Mesenchymal stem cell (in vitro differentiated cells and primary cell): Measurements from ENCODE around the gene TAS1R2.
"Not testable (repeated sequence)": the region's sequence is repeated elsewhere in the genome, so short reads cannot be mapped to it uniquely, and the experiment has no call there.

Experiments
- DNase-seq: peaks from one replicate; pipeline ENCODE4 v3.0.0-alpha.2; 2013
- H2AFZ ChIP-seq: one replicate; pipeline ENCODE4 v1.6.1; 2013; ENCODE audit warnings: low read depth, mild to moderate bottlenecking, control low read depth, inconsistent platforms, low read length, moderate library complexity
- H2AK5ac ChIP-seq: 2 replicates; pipeline ENCODE4 v1.6.1; 2013; ENCODE audit warnings: low read length, moderate library complexity, mild to moderate bottlenecking, inconsistent platforms; ENCODE audit not compliant: severe bottlenecking
- H2BK120ac ChIP-seq: one replicate; pipeline ENCODE4 v1.6.1; 2013; ENCODE audit warnings: low read depth, mild to moderate bottlenecking, inconsistent platforms, low read length, moderate library complexity
- H2BK12ac ChIP-seq, 2 experiments: one replicate each; pipeline ENCODE4 v1.6.1; 2013; ENCODE audit warnings: inconsistent platforms in 2 of 2, low read length in 2 of 2, mild to moderate bottlenecking in 2 of 2, moderate library complexity in 2 of 2, control low read depth in 1 of 2
- H2BK15ac ChIP-seq: one replicate; pipeline ENCODE4 v1.6.1; 2013; ENCODE audit warnings: mild to moderate bottlenecking, low read depth, inconsistent platforms; ENCODE audit not compliant: poor library complexity, severe bottlenecking
- H2BK5ac ChIP-seq: 2 replicates; pipeline ENCODE4 v1.6.1; 2013; ENCODE audit warnings: low read depth, mild to moderate bottlenecking, low read length, control low read depth, inconsistent platforms; ENCODE audit not compliant: poor library complexity, severe bottlenecking
- H3K14ac ChIP-seq, 2 experiments: one replicate each; pipeline ENCODE4 v1.6.1; 2013; ENCODE audit warnings: inconsistent platforms in 2 of 2, low read length in 2 of 2, control low read depth in 1 of 2, mild to moderate bottlenecking in 1 of 2, moderate library complexity in 1 of 2
- H3K18ac ChIP-seq, 2 experiments: one replicate each; pipeline ENCODE4 v1.6.1; 2013; ENCODE audit warnings: inconsistent platforms in 2 of 2, low read length in 2 of 2, control low read depth in 1 of 2, low read depth in 1 of 2, mild to moderate bottlenecking in 1 of 2
- H3K23ac ChIP-seq, 2 experiments: one replicate each; pipeline ENCODE4 v1.6.1; 2013; ENCODE audit warnings: inconsistent platforms in 2 of 2, low read length in 2 of 2, mild to moderate bottlenecking in 2 of 2, moderate library complexity in 2 of 2, control low read depth in 1 of 2
- H3K27ac ChIP-seq: 2 replicates; pipeline ENCODE4 v1.5.1; 2013; ENCODE audit warnings: mild to moderate bottlenecking, moderate library complexity, low read length, control low read depth, inconsistent platforms; ENCODE audit not compliant: poor library complexity, severe bottlenecking
- H3K27me3 ChIP-seq, 2 experiments: 2 replicates each; pipeline versions ENCODE4 v1.6.1 to v1.7.0; 2013; ENCODE audit warnings: low read length in 2 of 2, mild to moderate bottlenecking in 2 of 2, moderate library complexity in 2 of 2, control low read depth in 1 of 2, inconsistent platforms in 1 of 2; ENCODE audit not compliant: control insufficient read depth in 1 of 2, insufficient read depth in 1 of 2
- H3K36me3 ChIP-seq, 2 experiments: 2 replicates each; pipeline versions ENCODE4 v1.6.1 to v1.7.0; 2013; ENCODE audit warnings: low read length in 2 of 2, control low read depth in 1 of 2, inconsistent platforms in 1 of 2, low read depth in 1 of 2, mild to moderate bottlenecking in 1 of 2; ENCODE audit not compliant: insufficient read depth in 2 of 2, control insufficient read depth in 1 of 2
- H3K4ac ChIP-seq, 2 experiments: one replicate each; pipeline ENCODE4 v1.6.1; 2013; ENCODE audit warnings: inconsistent platforms in 2 of 2, low read length in 2 of 2, mild to moderate bottlenecking in 2 of 2, moderate library complexity in 2 of 2, control low read depth in 1 of 2, low read depth in 1 of 2
- H3K4me1 ChIP-seq: 2 replicates; pipeline ENCODE4 v1.6.1; 2013; ENCODE audit warnings: low read depth, low read length, control low read depth; ENCODE audit not compliant: control insufficient read depth, insufficient read depth
- H3K4me2 ChIP-seq: 2 replicates; pipeline ENCODE4 v1.6.1; 2013; ENCODE audit warnings: low read length, mild to moderate bottlenecking, inconsistent platforms; ENCODE audit not compliant: poor library complexity, severe bottlenecking
- H3K4me3 ChIP-seq, 2 experiments: 2 replicates each; pipeline versions ENCODE4 v1.5.1 to v1.7.0; 2013; ENCODE audit warnings: low read length in 2 of 2, mild to moderate bottlenecking in 2 of 2, control low read depth in 1 of 2, low read depth in 1 of 2; ENCODE audit not compliant: insufficient read depth in 1 of 2
- H3K79me1 ChIP-seq: replicated peaks from 2 replicates; pipeline ENCODE4 v1.6.1; 2013; ENCODE audit warnings: mild to moderate bottlenecking, control low read depth, low read length, inconsistent platforms; ENCODE audit not compliant: poor library complexity, severe bottlenecking
- H3K9ac ChIP-seq: 2 replicates; pipeline ENCODE4 v1.7.0; 2013; ENCODE audit warnings: mild to moderate bottlenecking, low read length, moderate library complexity
- H3K9me3 ChIP-seq: 2 replicates; pipeline ENCODE4 v1.7.0; 2013; ENCODE audit warnings: mild to moderate bottlenecking, low read length; ENCODE audit not compliant: control insufficient read depth
- H4K8ac ChIP-seq: one replicate; pipeline ENCODE4 v1.6.1; 2013; ENCODE audit warnings: inconsistent platforms, mild to moderate bottlenecking, low read length, moderate library complexity
- H4K91ac ChIP-seq: one replicate; pipeline ENCODE4 v1.6.1; 2013; ENCODE audit warnings: mild to moderate bottlenecking, low read length, inconsistent platforms
- WGBS: methylation state at CpG from one replicate; pipeline ENCODE4 v1.1.7; 2013; ENCODE audit warnings: mixed read lengths; 5-methylcytosine and 5-hydroxymethylcytosine counted together

TAS1R2 gene

DNA sequence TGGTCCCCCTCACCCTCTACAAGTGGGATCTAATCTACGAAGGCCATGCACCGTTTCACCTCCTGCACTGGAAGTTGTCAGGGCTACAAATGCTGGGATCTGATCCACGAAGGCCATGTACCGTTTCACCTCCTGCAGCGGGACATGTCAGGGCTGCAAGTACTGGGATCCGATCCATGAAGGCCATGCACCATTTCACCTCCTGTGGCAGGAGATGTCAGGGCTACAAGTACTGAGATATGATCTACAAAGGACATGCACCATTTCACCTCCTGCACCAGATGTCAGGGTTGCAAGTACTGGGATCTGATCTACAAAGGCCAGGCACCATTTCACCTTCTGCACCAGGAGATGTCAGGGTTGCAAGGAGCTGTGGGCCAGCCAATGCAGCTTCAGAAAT, 35.9 kb upstream of the TAS1R2 start:
- WGBS, result 90% methylated on average over 6 of the region's 6 CpGs
- no peak overlapping the region for H2BK5ac ChIP-seq
- no peak for DNase-seq
- no peak overlapping the region for H3K23ac ChIP-seq
- no peak overlapping the region for H2BK12ac ChIP-seq
- H3K4me1 ChIP-seq, result peaks cover 4% of the 10 kb centered on the region
- no peak overlapping the region for H3K9ac ChIP-seq
- no peak overlapping the region for H2BK15ac ChIP-seq
- H2AK5ac ChIP-seq, result no peak overlapping the region
- H3K27me3 ChIP-seq, result no peaks in the 10 kb centered on the region
- no peaks in the 10 kb centered on the region for H3K9me3 ChIP-seq
- H2BK120ac ChIP-seq, result no peak overlapping the region
- no peak overlapping the region for H4K8ac ChIP-seq
- H3K18ac ChIP-seq, result no peak overlapping the region
- no peak overlapping the region for H3K4me3 ChIP-seq
- no peak overlapping the region for H3K27ac ChIP-seq
- H3K36me3 ChIP-seq, result peaks cover 0 to 18% of the 10 kb centered on the region in 2 experiments
- no peak overlapping the region for H3K14ac ChIP-seq
- H3K79me1 ChIP-seq, result peaks cover 11% of the 10 kb centered on the region
- no peak overlapping the region for H2AFZ ChIP-seq
- no peak overlapping the region for H3K4me2 ChIP-seq
- H3K4ac ChIP-seq, result no peak overlapping the region
- no peak overlapping the region for H4K91ac ChIP-seq

DNA sequence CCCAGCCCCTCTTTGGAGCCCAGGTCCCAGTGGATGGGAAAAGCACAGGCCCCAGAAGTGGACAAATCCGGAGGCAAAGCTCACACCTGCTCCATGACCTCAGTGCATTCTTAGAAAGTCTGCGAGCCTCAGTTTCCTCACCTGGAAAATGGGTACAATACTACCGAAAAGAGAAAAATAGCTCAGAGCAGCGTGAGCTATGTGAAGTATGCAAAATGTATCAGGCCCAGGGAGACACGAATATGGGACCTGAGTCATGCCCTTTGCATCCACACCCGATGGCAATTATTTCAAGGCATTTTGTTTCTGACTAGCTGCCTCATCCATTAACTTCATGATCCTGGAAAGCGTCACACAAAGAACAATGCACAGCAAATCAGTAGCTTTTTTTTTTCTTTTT, 33.7 kb upstream of the TAS1R2 start:
- Histone ChIP-seq H4K8ac (no peak overlapping the region), H3K27ac (no peak overlapping the region), H3K9ac (no peak overlapping the region), H3K4ac (no peak overlapping the region), H2BK12ac (no peak overlapping the region), H3K9me3 (no peaks in the 10 kb centered on the region), H3K4me1 (peaks cover 4% of the 10 kb centered on the region), H3K23ac (no peak overlapping the region), H2AK5ac (no peak overlapping the region), H3K4me3 (no peak overlapping the region), H3K18ac (no peak overlapping the region), H3K4me2 (no peak overlapping the region), H2BK15ac (no peak overlapping the region), H3K36me3 (peaks cover 0 to 26% of the 10 kb centered on the region in 2 experiments), H2BK120ac (no peak overlapping the region), H3K27me3 (no peaks in the 10 kb centered on the region), H4K91ac (no peak overlapping the region), H3K14ac (no peak overlapping the region), H3K79me1 (peaks cover 11% of the 10 kb centered on the region), H2AFZ (no peak overlapping the region), H2BK5ac (no peak overlapping the region)
- no peak for DNase-seq
- WGBS, result 77% methylated on average over 7 of the region's 7 CpGs

DNA sequence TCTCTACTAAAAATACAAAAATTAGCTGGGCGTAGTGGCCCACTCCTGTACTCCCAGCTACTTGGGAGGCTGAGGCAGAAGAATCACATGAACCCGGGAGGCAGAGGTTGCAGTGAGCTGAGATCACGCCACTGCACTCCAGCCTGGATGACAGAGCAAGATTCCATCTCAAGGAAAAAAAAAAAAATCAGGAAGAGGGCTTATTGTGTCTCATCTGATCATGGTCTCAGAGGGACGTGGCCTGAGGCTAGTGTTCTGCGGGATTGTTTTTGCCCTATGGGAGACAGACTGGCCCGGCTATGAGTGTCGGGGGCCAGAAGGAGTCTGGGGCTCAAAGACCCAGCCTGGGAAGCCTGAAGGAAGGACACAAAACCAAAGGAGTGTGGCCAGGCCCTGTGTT, 32.4 kb upstream of the TAS1R2 start:
- H4K8ac ChIP-seq, H2BK120ac ChIP-seq, H2AFZ ChIP-seq, H3K23ac ChIP-seq, H3K9me3 ChIP-seq, H3K18ac ChIP-seq, H2BK12ac ChIP-seq, H3K79me1 ChIP-seq, H2BK5ac ChIP-seq, H3K14ac ChIP-seq, H2BK15ac ChIP-seq, H3K4me3 ChIP-seq, H3K27ac ChIP-seq, H2AK5ac ChIP-seq, H3K4me2 ChIP-seq, H3K27me3 ChIP-seq, H3K4ac ChIP-seq, H3K4me1 ChIP-seq: not testable (repeated sequence)
- DNase-seq, result peak; percentile 29
- peaks cover 0 to 20% of the 10 kb centered on the region in 2 experiments for H3K36me3 ChIP-seq
- H4K91ac ChIP-seq, result peak overlapping the region; percentile 46
- H3K9ac ChIP-seq, result peak overlapping the region; percentile 49
- WGBS, result 86% methylated on average over 7 of the region's 7 CpGs

DNA sequence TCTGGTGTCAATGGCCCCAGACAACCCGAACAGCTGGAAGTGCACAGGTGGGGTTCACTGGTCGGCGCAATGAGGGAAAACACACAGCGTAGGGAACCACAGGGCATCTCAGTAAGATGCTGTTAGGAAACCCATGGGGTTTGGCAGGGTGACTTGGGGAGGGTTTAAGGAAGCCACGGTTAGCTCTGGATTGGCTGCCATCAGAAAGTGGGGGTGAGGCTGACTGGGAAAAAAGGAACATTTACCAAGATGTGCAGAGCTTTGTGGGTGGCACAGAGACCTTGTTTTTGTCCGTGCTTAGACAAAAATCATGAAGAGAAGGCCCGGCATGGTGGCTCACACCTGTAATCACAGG, 31.9 kb upstream of the TAS1R2 start:
- Histone ChIP-seq H2AK5ac (no peak overlapping the region), H4K91ac (no peak overlapping the region), H3K4ac (no peak overlapping the region), H3K27ac (no peak overlapping the region), H3K9ac (peak overlapping the region; percentile 48), H3K4me3 (no peak overlapping the region), H3K4me2 (no peak overlapping the region), H3K4me1 (peaks cover 6% of the 10 kb centered on the region), H3K14ac (no peak overlapping the region), H3K23ac (no peak overlapping the region), H2BK5ac (no peak overlapping the region), H3K18ac (no peak overlapping the region), H2BK120ac (no peak overlapping the region), H3K9me3 (no peaks in the 10 kb centered on the region), H2BK15ac (no peak overlapping the region), H2BK12ac (no peak overlapping the region), H3K79me1 (peaks cover 8% of the 10 kb centered on the region), H3K27me3 (no peaks in the 10 kb centered on the region), H3K36me3 (peaks cover 0 to 22% of the 10 kb centered on the region in 2 experiments), H2AFZ (no peak overlapping the region), H4K8ac (peak overlapping the region; percentile 15)
- 95% methylated on average over 7 of the region's 7 CpGs for WGBS
- DNase-seq, result no peak
